Effector CD8-positive, alpha-beta T cell (primary cell): ENCODE measurements around the gene TSPAN2.

Experiments
- DNase-seq: peaks from one replicate; lab custom pipeline; 2025; lab: John Stamatoyannopoulos, UW

Gene TSPAN2

GRCh38 chr1:115113766-115114165, 24.5 kb upstream of the TSPAN2 start:
- DNase-seq: no peak

GRCh38 chr1:115112496-115113375, 23.4 kb upstream of the TSPAN2 start:
- DNase-seq: peak; percentile 43

- no peak for DNase-seq
Observed at GRCh38 chr1:115107516-115108260, 18.4 kb upstream of the TSPAN2 start.

DNA sequence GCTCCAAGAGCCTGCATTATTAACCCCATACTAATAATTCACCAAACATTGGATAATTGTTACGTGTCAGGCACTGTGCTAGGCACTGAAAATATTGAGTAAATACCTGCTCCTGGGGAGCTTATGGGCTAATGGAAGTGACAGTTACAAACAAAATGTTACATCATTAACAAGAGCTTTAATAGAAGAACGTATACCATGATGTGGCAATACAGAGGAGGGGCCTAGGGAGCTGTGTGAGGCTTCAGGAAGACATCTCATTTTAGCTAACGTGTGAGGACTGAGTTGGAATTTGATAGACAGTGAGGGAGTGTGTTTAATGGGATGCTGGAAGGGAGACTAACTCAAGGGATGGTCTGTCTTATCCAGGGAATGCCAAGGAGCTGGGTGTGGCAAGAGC, 16.5 kb upstream of the TSPAN2 start:
- DNase-seq: no peak

GRCh38 chr1:115099693-115100050, 10.4 kb upstream of the TSPAN2 start:
- peak; percentile 17 for DNase-seq

DNA sequence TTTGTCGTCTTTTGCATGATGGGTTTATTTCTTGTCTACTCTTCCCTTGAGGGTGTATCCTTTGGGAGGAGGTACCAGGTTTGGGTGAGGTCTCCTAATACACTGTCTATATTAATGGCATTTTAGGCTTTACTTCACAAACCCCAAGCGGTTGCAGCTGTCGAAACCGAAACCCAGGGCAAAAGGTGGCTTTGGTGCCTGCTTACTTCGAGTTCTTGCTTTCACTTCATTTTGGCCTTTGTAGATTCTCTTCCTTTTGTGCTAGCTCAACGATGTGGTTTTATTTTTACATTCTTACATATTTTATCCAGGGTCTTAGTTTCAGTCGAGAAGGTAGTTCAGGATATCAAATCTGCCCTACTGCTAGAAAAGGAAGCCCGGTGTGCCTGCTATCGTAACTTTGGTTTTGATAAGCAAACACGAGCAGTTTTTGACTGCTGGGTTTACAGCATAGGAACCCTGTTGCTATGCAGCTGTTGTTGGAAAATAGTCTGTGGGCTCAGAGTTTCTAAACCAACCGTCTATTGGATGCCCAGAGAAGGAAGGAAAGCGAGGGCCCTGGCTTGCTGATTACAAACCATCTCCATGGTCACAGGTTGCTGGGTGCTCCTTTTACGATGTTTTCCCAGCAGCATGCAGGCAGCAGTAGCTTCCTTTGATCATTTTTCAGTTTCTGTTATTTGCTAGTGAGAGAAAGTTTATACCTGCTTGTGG, 9.8 kb upstream of the TSPAN2 start:
- DNase-seq: peak; percentile 52

DNA sequence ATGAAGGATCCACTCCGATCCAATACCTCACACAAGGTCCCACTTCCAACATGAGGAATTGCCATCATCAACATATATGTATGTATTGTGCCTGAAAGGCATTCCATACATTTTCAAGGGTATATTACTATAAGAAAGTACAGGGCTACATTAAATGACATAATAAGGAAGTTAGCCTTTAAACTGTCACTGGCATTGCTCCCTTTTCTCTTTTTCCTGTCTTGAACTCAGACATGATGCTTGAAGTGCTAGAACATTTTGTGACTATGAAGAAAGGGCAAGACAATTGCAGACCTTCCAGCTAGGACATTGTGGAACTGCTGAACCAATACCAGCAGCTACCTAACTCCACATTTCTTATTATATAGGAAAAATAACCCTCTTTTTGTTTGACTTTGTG, 2.9 kb upstream of the TSPAN2 start:
- no peak for DNase-seq

- DNase-seq: no peak
Observed at GRCh38 chr1:115091572-115091971, 2.3 kb upstream of the TSPAN2 start.

GRCh38 chr1:115090956-115091355, 1.7 kb upstream of the TSPAN2 start:
- DNase-seq: no peak

DNA sequence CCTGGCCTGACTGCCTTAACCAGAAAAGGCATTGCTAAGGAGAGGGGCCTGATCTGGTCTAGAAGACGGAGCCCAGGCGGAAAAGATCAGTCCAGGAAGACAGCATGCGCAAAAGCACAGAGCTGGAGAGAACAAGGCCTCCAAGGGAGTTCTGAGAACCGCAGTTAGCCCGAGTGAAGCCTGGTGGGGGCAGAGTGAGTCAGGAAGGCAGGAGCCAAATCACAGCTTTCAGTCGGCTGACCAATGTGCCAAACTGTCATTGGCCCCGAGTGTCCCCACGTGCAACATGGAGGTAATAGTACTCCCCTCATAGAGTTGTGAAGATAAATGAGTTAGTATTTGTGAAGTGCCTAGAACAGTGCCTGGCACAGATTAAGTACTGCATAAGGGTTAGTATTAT, 1.2 kb upstream of the TSPAN2 start:
- no peak for DNase-seq

DNA sequence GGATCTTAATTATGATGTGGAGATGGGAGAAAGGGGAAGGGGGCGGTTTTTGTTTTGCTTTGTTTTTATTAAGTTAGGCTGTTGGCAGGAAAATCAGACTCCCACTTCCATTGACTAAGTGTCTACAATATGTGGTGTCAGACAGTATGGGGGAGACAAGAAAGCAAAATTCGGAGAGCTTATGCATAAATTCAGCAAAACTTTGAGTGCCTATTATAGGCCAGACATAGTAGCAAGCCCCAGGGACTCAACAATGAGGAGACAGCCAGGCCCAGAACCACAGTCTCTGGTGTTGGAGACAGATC, 835 bp upstream of the TSPAN2 start:
- DNase-seq: no peak

- DNase-seq: no peak
Observed at GRCh38 chr1:115088871-115089419, 358 bp downstream of the TSPAN2 start.

DNA sequence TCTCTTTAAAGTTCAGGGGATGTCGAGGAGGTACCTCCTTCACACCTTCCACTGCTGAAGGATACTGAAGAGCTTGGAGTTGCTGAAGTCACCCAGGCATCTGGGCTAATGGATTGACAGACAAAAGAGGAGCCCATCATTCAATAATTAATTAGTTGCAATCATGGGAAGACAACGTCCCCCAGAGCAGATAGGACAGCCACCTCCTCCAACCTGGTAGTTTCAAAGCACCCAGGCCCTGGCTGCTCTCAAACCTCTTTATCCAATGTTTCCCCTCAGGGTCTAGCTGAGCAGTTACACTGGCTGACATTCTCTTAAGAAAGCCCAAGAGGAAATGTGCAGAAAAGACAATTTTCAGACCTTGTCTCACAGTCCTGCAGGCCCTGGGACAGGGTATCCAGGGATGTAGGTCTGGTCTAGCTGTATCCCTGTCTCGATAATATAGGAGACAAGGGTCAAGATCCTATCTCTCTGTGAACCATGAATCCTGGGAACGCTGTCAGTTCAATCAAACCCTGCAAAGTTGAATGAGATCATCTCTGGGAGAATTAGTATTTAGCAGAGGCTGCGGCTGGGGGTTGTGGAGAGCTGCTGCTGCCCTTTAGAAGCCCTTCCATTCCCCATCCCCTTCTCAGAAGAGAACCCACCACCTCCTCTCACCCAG, 1.1 kb downstream of the TSPAN2 start:
- no peak for DNase-seq

DNA sequence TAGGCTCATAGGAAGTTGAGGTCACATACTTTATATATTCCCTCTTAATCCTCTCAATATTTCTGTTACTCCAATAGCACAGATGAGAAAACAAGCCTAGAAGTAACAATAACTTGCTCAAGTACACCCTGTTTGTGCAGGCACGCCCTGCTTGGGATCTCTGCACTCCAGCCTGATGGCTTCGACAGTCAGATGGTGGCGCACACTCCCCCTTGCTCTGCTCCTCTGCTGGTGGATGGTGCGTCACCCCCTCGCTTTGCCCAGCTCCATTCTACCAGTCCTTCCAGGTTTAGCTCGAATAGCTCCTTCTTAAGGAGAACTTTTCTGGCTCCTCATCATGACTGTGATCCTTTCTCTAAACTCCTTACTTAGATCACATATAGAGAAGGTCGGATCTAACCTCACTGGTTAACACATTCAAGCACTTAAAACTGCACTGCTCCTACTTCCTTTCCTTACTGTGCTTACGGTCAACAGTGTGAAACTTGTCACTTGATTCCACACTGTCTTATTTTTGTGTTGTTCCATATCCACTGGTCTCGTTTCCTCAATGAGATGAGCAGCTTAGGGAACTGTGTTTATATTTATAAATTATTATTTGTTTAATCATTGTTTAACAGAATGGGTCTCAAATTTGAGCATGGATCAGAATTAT, 3.0 kb downstream of the TSPAN2 start:
- DNase-seq: no peak

GRCh38 chr1:115084902-115085511, 4.3 kb downstream of the TSPAN2 start:
- no peak for DNase-seq

- no peak for DNase-seq
Observed at GRCh38 chr1:115082949-115083348, 6.4 kb downstream of the TSPAN2 start.

DNA sequence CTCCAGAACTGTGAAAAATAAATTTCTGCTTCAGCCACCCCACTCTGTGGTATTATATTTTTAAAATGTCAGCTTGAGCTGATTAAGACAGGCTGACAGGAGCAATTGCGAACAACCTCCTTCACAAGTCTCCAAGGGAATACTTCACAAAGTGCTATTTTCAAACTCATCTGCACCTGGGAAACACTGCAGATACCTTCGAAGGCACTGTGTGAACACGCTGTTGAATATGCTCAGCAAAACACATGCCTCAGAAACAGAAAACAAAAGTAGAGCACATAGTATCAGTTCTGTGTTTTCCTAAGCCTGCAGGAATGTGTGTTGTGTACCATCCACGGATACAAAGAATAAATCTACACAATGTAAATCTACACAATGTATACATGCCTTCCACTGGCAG, 10.6 kb downstream of the TSPAN2 start:
- DNase-seq: no peak

- DNase-seq: no peak
Observed at GRCh38 chr1:115077984-115078330, 11.3 kb downstream of the TSPAN2 start.

GRCh38 chr1:115077286-115077983, 11.9 kb downstream of the TSPAN2 start:
- DNase-seq: no peak

DNA sequence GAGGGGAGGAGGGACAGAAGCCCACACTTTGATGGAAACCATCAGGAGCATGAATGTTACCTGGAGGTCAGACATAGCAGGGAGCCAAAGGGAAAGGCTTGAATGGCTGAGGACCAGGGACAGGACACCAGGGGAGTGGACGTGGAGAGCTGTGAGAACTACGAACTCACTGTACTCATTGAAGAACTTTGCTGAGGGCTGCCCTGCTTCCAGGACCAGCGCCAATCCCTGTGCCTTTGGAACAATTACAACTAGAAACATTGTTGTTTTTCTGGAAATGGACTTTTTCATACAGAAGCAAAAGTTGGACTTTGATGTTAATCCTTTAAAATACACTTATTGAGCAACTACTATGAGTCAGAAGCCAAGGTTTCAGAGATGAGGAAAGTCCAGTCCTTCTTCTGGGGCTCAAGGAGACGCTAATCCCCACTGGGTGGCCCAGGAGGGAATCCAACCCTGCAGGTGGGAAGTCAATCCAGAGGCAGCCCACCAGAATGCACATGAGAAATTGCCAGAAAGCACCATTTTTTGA, 12.9 kb downstream of the TSPAN2 start:
- DNase-seq: no peak
